G401.6 (cell line): Measurements from ENCODE around the gene ETV5.
"Not testable (repeated sequence)": the region's sequence is repeated elsewhere in the genome, so short reads cannot be mapped to it uniquely, and the experiment has no call there.

ENCODE experiments used
- FAIRE-seq: peaks from 2 replicates; lab custom pipeline; 2012; peaks lifted over from hg19 to GRCh38; lab: Jason Lieb, UNC

Gene ETV5

DNA sequence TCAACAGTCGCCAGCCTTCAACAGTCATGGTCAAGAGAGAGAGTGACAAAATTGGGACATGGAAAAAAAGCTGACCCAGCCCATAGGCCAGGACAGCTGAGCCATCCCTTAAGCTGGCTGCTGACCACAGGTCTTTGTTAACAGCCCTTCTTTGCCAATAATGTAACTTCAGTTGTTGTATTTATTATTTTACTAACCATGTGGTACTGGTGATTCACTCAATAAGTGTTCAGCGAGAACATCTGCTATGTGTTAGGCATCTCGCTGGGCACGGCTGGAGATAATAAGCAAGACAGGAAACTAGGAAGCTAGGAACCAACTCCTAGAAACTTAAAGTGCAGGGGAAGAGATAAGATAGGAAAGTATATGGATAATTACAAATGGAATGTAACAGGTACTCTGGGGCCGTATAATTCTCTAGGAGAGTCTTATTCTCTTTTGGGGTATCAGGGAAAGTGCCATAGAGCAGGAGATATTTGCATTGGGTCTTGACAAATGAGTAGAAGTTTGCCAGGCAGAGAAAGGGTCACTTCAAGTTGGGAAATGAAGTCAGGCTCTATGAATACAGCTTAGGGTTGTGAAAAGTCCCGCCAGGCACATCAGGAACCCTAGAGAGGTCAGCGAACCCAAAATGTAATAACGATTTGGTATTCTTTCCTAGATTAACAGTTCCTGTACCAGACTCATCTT, 87.1 kb downstream of the ETV5 start:
- FAIRE-seq = no peak

GRCh38 chr3:186021250-186021649, 87.6 kb downstream of the ETV5 start:
- FAIRE-seq = not testable (repeated sequence)

DNA sequence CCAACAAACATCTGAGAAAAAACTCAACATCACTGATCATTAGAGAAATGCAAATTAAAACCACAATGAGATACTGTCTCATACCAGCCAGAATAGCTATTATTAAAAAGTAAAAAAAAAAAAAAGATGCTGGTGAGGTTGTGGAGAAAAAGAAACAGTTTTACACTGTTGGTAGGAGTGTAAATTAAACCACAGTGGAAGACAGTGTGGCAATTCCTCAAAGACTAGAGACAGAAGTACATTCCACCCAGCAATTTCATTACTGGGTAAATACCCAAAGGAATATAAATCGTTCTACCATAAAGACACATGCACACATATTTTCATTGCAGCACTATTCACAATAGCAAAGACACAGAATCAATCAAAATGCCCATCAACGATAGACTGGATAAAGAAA, 89.6 kb downstream of the ETV5 start:
- FAIRE-seq = not testable (repeated sequence)

DNA sequence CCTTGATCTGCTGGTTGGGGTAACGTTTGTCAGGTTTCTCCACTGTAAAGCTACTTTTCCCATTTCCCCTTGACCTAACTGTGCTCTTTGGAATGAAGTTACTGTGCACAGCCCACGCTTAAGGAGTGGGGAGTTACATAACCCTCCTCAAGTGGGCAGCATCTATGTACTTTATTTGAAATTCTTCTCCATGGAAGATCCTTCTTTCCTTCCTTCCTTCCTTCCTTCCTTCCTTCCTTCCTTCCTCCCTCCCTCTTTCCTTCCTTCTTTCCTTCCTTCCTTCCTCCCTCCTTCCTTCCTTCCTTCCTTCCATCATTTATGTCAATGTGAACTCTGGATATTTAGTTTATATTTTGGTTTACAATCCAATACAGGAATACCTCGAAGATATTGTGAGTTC, 94.0 kb downstream of the ETV5 start:
- FAIRE-seq = no peak

- no peak for FAIRE-seq
Observed at GRCh38 chr3:186013312-186013711, 95.6 kb downstream of the ETV5 start.

DNA sequence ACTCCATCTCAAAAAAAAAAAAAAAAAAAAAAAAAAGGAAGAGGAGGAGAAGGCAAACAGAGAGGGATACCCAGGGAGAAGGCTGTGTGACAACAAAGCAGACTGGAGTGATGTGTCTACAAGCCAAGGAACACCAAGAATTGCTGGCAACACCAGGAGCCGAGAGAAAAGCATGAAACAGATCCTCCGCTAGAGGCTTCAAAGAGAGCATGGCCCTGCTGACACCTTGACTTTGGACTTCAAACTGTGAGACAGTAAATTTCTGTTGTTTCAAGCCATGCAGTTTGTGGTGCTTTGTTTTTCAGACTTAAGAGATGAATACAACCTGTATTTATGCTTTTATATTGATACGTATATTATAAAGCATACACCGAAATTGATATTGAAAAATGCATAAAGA, 96.8 kb downstream of the ETV5 start:
- FAIRE-seq = no peak

- no peak for FAIRE-seq
Observed at GRCh38 chr3:186004671-186005070, 104.2 kb downstream of the ETV5 start.

- no peak for FAIRE-seq
Observed at GRCh38 chr3:186004209-186004608, 104.7 kb downstream of the ETV5 start.

GRCh38 chr3:186003610-186004009, 105.3 kb downstream of the ETV5 start:
- no peak for FAIRE-seq

DNA sequence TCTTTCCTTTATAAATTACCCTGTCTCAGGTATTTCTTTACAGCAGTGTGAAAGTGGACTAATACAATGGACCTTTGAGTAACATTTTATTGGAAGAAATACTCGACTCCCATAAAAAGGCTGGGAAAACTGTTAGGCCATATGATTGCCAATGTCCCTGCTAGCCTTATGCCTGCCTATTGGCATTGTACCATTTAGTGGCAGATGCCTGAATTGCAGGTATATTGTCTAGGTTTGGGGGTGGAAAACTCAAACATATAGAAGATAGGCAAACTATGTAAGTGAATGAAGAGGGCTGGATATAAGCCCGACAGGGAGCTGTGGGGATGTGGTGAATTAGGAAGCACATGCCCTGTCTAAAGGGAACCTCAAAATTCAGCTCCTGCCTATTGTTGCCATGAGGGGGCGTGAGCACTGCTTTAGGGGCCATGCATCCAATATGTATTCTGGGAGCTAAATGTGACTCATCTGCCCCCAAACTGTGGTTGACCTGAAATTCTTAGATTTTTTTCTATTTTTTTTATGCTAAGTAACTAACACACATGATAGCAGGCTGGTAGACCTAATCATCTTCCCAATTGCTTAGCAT, 105.9 kb downstream of the ETV5 start:
- FAIRE-seq = no peak

DNA sequence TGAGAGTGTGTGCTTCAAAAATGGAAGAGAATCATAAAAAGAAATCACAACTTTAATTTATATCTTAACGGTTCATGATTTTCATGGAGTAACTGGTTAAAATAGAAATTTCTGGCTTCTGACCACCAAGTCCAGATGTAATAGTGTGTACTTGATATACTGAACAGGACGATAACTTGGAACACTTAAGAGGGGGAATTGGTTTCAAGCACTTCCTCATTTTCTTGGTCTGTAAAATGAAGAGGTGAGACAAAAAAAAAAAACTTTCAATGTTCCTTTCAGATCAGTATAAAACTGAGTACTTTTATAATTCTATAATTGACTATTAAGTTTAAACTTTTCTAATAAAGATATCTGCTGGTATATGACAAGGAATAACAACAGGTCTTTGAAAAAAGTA, 107.0 kb downstream of the ETV5 start:
- no peak for FAIRE-seq

DNA sequence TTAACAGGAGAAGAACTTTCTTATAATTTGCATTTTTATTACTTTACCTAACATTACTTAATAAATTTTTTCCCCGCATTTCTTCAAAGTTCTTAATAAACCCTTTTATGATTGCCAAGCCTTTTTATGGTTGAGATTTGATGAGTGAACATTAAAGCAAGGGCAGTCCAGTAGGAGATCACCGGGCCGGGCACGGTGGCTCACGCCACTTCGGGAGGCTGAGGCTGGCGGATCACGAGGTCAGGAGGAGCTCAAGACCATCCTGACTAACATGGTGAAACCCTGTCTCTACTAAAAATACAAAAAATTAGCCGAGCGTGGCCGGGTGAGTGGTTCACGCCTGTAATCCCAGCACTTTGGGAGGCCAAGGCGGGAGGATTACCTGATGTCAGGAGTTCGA, 109.7 kb downstream of the ETV5 start:
- FAIRE-seq = no peak

GRCh38 chr3:185998136-185998535, 110.8 kb downstream of the ETV5 start:
- FAIRE-seq = no peak

GRCh38 chr3:185997130-185997529, 111.8 kb downstream of the ETV5 start:
- FAIRE-seq = no peak
